HEK293 (cell line): Measurements from ENCODE around the gene KRT81.

Source experiments
- BCL6B ChIP-seq: fragments of 450-650 bp; formaldehyde crosslinking; IDR thresholded peaks from 2 replicates; pipeline ENCODE4 v1.5.1; 2017; ENCODE audit warnings: missing biosample characterization, missing genetic modification characterization
- FEZF1 ChIP-seq: fragments of 450-650 bp; formaldehyde crosslinking; IDR thresholded peaks from 2 replicates; pipeline ENCODE4 v1.5.1; 2016; ENCODE audit warnings: missing biosample characterization, missing genetic modification characterization
- KLF16 ChIP-seq: fragments of 450-650 bp; formaldehyde crosslinking; IDR thresholded peaks from 2 replicates; pipeline ENCODE4 v1.5.1; 2017; ENCODE audit warnings: missing biosample characterization, missing genetic modification characterization
- MEIS1 ChIP-seq: sonication (generic); formaldehyde crosslinking; IDR thresholded peaks from 2 replicates; pipeline ENCODE4 v1.8.1; 2022; ENCODE audit warnings: missing genetic modification reagents, mild to moderate bottlenecking, borderline replicate concordance
- MZF1 ChIP-seq: fragments of 450-650 bp; formaldehyde crosslinking; IDR thresholded peaks from 2 replicates; pipeline ENCODE4 v1.5.1; 2017; ENCODE audit warnings: missing biosample characterization, missing genetic modification characterization, borderline replicate concordance
- PATZ1 ChIP-seq: fragments of 450-650 bp; formaldehyde crosslinking; IDR thresholded peaks from 2 replicates; pipeline ENCODE4 v1.5.1; 2016; ENCODE audit warnings: missing biosample characterization, missing genetic modification characterization
- PRDM10 ChIP-seq: fragments of 450-650 bp; formaldehyde crosslinking; IDR thresholded peaks from 2 replicates; pipeline ENCODE4 v1.5.1; 2016; ENCODE audit warnings: missing biosample characterization, missing genetic modification characterization
- RBAK ChIP-seq: fragments of 450-650 bp; formaldehyde crosslinking; IDR thresholded peaks from 2 replicates; pipeline ENCODE4 v1.5.1; 2016; ENCODE audit warnings: missing biosample characterization, missing genetic modification characterization
- ZBTB20 ChIP-seq: fragments of 450-650 bp; formaldehyde crosslinking; IDR thresholded peaks from 2 replicates; pipeline ENCODE4 v1.5.1; 2016; ENCODE audit warnings: missing biosample characterization, missing genetic modification characterization
- ZBTB8A ChIP-seq: fragments of 450-650 bp; formaldehyde crosslinking; IDR thresholded peaks from 2 replicates; pipeline ENCODE4 v1.5.1; 2016; ENCODE audit warnings: missing biosample characterization, missing genetic modification characterization
- ZNF140 ChIP-seq: fragments of 450-650 bp; formaldehyde crosslinking; IDR thresholded peaks from 2 replicates; pipeline ENCODE4 v1.5.1; 2016; ENCODE audit warnings: missing biosample characterization, missing genetic modification characterization
- ZNF169 ChIP-seq: fragments of 450-650 bp; formaldehyde crosslinking; IDR thresholded peaks from 2 replicates; pipeline ENCODE4 v1.5.1; 2016; ENCODE audit warnings: missing biosample characterization, missing genetic modification characterization
- ZNF174 ChIP-seq: fragments of 450-650 bp; formaldehyde crosslinking; IDR thresholded peaks from 2 replicates; pipeline ENCODE4 v1.5.0; 2017; ENCODE audit warnings: missing biosample characterization, mild to moderate bottlenecking, missing genetic modification characterization
- ZNF211 ChIP-seq: fragments of 450-650 bp; formaldehyde crosslinking; IDR thresholded peaks from 2 replicates; pipeline ENCODE4 v1.5.1; 2016; ENCODE audit warnings: low read depth, missing biosample characterization, missing genetic modification characterization
- ZNF280D ChIP-seq: fragments of 450-650 bp; formaldehyde crosslinking; IDR thresholded peaks from 2 replicates; pipeline ENCODE4 v1.5.1; 2016; ENCODE audit warnings: missing biosample characterization, missing genetic modification characterization
- ZNF341 ChIP-seq: fragments of 450-650 bp; formaldehyde crosslinking; IDR thresholded peaks from 2 replicates; pipeline ENCODE4; 2016; ENCODE audit warnings: low read depth, missing biosample characterization, missing genetic modification characterization
- ZNF514 ChIP-seq: fragments of 450-650 bp; formaldehyde crosslinking; IDR thresholded peaks from 2 replicates; pipeline ENCODE4 v1.5.1; 2016; ENCODE audit warnings: missing biosample characterization, missing genetic modification characterization
- ZNF529 ChIP-seq: fragments of 450-650 bp; formaldehyde crosslinking; IDR thresholded peaks from 2 replicates; pipeline ENCODE4 v1.5.1; 2017; ENCODE audit warnings: missing genetic modification characterization, missing biosample characterization; ENCODE audit not compliant: insufficient replicate concordance
- ZNF530 ChIP-seq: fragments of 450-650 bp; formaldehyde crosslinking; IDR thresholded peaks from 2 replicates; pipeline ENCODE4 v1.5.1; 2016; ENCODE audit warnings: low read depth, missing biosample characterization, missing genetic modification characterization
- ZNF548 ChIP-seq: fragments of 450-650 bp; formaldehyde crosslinking; IDR thresholded peaks from 2 replicates; pipeline ENCODE4 v1.5.1; 2016; ENCODE audit warnings: missing biosample characterization, missing genetic modification characterization
- ZNF600 ChIP-seq: fragments of 450-650 bp; formaldehyde crosslinking; IDR thresholded peaks from 2 replicates; pipeline ENCODE4 v1.5.1; 2016; ENCODE audit warnings: missing biosample characterization, missing genetic modification characterization
- ZNF621 ChIP-seq: fragments of 450-650 bp; formaldehyde crosslinking; IDR thresholded peaks from 2 replicates; pipeline ENCODE4 v1.5.1; 2017; ENCODE audit warnings: missing biosample characterization, missing genetic modification characterization
- ZNF692 ChIP-seq: fragments of 450-650 bp; formaldehyde crosslinking; IDR thresholded peaks from 2 replicates; pipeline ENCODE4 v1.5.1; 2016; ENCODE audit warnings: missing biosample characterization, missing genetic modification characterization
- ZNF707 ChIP-seq: fragments of 450-650 bp; formaldehyde crosslinking; IDR thresholded peaks from 2 replicates; pipeline ENCODE4 v1.5.1; 2016; ENCODE audit warnings: missing biosample characterization, missing genetic modification characterization
- ZNF768 ChIP-seq: fragments of 450-650 bp; formaldehyde crosslinking; IDR thresholded peaks from 2 replicates; pipeline ENCODE4 v1.5.1; 2018; ENCODE audit warnings: missing biosample characterization, mild to moderate bottlenecking, missing genetic modification characterization
- ZNF776 ChIP-seq: fragments of 450-650 bp; formaldehyde crosslinking; IDR thresholded peaks from 2 replicates; pipeline ENCODE4 v1.5.0; 2017; ENCODE audit warnings: missing biosample characterization, missing genetic modification characterization, borderline replicate concordance
- ZNF843 ChIP-seq: fragments of 450-650 bp; formaldehyde crosslinking; IDR thresholded peaks from 2 replicates; pipeline ENCODE4 v1.5.1; 2016; ENCODE audit warnings: missing biosample characterization, missing genetic modification characterization

Gene KRT81

GRCh38 chr12:52246720-52247621, 44.4 kb downstream of the KRT81 start (continued):
- TF ChIP-seq ZNF341 (tag by site-specific recombination) (no peak), ZNF514 (tag by site-specific recombination) (no peak), ZNF280D (tag by site-specific recombination) (no peak), ZNF768 (tag by site-specific recombination) (0 out of 2 replicates have a peak, but pooled peaks have one; percentile 56), ZNF140 (no peak), ZNF529 (tag by site-specific recombination) (no peak), ZNF621 (tag by site-specific recombination) (no peak), ZNF843 (tag by site-specific recombination) (no peak), ZBTB8A (tag by site-specific recombination) (no peak), ZNF707 (no peak), KLF16 (tag by site-specific recombination) (no peak), MEIS1 (no peak), FEZF1 (peak; percentile 64; the same call in 1 of the 2 replicates), ZNF692 (tag by site-specific recombination) (0 out of 2 replicates have a peak, but pooled peaks have one; percentile 62), MZF1 (tag by site-specific recombination) (no peak), RBAK (no peak), ZNF548 (tag by site-specific recombination) (no peak), PRDM10 (tag by site-specific recombination) (peak; percentile 59; the same call in 1 of the 2 replicates), PATZ1 (tag by site-specific recombination) (0 out of 2 replicates have a peak, but pooled peaks have one; percentile 22), BCL6B (tag by site-specific recombination) (no peak), ZNF600 (tag by site-specific recombination) (peak; percentile 33; the same call in 1 of the 2 replicates), ZNF530 (tag by site-specific recombination) (no peak), ZNF174 (tag by site-specific recombination) (no peak), ZBTB20 (tag by site-specific recombination) (peak; percentile 54), ZNF169 (tag by site-specific recombination) (no peak), ZNF776 (tag by site-specific recombination) (no peak), ZNF211 (tag by site-specific recombination) (no peak)
